Activated T-helper 2 cell treated with anti-CD3 and anti-CD28 coated beads, Interferon-gamma antibody, Interleukin-2, Interleukin-4, amounts not matched to agents 10 μg/mL and 5 μg/mL and 100 μg/mL, durations not matched to agents 14 hours and 24 hours and 36 hours (primary cell): ENCODE results near the gene NDUFA11. TPM values are rescaled to one million over a fixed set of nuclear protein-coding genes. Genes with fewer than 3 reads are reported as not detected.
"Not testable (repeated sequence)": the region's sequence is repeated elsewhere in the genome, so short reads cannot be mapped to it uniquely, and the experiment has no call there.

Source experiments
- DNase-seq: peaks from one replicate; pipeline ENCODE4 v3.0.0; 2021; ENCODE audit warnings: low spot score
- H3K27ac Mint-ChIP-seq: one replicate; pipeline ENCODE4 v1.8.0; 2021; ENCODE audit warnings: mixed read lengths
- H3K27me3 Mint-ChIP-seq: one replicate; pipeline ENCODE4 v1.8.0; 2021; ENCODE audit warnings: low read depth, mixed read lengths
- H3K36me3 Mint-ChIP-seq: one replicate; pipeline ENCODE4 v1.8.0; 2021; ENCODE audit warnings: low read depth, mixed read lengths
- H3K4me1 Mint-ChIP-seq: one replicate; pipeline ENCODE4 v1.8.0; 2021; ENCODE audit warnings: low read depth, mixed read lengths
- H3K4me3 Mint-ChIP-seq: one replicate; pipeline ENCODE4 v1.8.0; 2021; ENCODE audit warnings: low read depth, mild to moderate bottlenecking, moderate library complexity, mixed read lengths
- H3K9me3 Mint-ChIP-seq: one replicate; pipeline ENCODE4 v1.8.0; 2021; ENCODE audit warnings: mixed read lengths
- intact Hi-C: fragments of 100-400 bp; cut with micrococcal nuclease; formaldehyde crosslinking; loops from one replicate; pipeline ENCODE4 v1.15.1; 2023
- total RNA-seq: library from RNA; stranded (reverse); gene quantifications from 2 replicates; pipeline ENCODE4 v1.2.3, GENCODE V29; 2022

NDUFA11 gene
- total RNA-seq, 1 donor from 2014 or later = 230 TPM

DNA sequence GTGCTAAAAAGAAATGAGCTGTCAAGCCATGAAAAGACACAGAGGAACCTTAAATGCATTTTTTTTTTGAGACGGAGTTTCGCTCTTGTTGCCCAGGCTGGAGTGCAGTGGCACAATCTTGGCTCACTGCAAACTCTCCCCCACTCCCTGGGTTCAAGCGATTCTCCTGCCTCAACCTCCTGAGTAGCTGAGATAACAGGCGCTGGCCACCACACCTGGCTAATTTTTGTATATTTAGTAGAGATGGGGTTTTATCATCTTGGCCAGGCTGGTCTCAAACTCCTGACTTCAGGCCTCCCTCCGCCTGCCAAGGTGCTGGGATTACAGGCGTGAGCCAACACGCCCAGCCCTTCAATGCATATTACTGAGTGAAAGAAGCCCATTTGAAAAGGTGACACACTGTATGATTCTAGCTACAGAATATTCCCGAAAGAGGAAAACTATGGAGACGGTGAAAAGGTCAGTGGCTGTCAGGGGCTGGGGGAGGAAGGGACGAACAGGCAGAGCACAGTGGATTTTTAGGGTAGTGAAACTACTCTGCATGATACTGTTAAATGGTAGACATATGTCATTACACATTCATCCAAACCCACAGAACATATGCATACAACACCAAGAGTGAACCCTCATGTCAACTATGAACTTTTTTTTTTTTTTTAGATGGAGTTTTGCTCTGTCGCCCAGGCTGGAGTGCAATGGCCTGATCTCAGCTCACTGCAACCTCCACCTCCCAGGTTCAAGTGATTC lies 19.4 kb downstream of the NDUFA11 start:
- H3K27me3 Mint-ChIP-seq, H3K27ac Mint-ChIP-seq, H3K4me1 Mint-ChIP-seq, H3K9me3 Mint-ChIP-seq, intact Hi-C loops, DNase-seq, H3K4me3 Mint-ChIP-seq, H3K36me3 Mint-ChIP-seq: not testable (repeated sequence)

DNA sequence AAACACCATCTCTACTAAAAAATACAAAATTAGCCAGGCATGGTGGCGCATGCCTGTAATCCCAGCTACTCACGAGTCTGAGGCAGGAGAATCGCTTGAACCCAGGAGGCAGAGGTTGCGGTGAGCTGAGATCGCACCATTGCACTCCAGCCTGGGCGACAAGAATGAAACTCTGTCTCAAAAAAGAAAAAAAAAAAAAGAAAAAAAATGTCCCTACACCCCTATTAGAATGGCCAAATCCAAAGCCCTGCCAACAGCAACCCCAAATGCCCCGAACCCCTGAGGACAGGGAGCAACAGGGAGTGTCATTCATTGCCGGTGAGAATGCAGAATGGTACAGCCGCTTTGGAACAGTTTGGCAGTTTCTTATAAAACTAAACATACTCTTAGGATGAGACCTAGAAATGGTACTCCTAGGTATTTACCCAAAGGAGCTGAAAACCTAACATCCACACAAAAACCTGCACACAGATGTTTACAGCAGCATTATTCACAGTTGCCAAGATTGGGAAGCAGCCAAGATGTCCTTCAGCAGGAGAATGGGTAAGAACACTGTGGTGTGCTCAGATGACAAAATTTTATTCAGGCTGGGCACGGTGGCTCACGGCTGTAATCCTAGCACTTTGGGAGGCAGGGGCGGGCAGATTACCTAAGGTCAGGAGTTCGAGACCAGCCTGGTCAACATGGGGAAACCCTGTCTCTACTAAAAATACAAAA lies 20.3 kb downstream of the NDUFA11 start:
- H3K36me3 Mint-ChIP-seq, H3K9me3 Mint-ChIP-seq, H3K27me3 Mint-ChIP-seq, DNase-seq, intact Hi-C loops, H3K27ac Mint-ChIP-seq, H3K4me3 Mint-ChIP-seq, H3K4me1 Mint-ChIP-seq: not testable (repeated sequence)

DNA sequence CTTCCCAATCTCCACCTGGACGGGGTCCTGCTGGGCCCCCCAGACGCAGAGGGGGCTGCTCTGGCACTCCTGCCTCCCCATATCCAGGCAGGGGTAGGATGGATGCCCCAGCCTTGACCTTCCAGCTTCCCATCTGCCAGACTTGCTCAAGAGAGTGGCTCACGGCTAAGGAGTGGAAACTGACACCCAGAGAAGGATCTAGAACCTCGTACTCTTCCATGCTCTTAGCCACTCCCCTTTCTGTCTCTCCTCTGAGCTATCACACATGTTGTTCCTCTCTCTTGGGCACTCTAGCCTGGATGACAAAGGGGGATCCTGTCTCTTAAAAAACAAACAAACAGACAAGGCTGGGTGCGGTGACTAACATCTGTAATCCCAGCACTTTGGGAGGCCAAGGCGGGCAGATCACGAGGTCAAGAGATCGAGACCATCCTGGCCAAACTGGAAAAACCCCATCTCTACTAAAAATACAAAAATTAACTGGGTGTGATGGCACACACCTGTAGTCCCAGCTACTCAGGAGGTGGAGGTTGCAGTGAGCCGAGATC lies 21.1 kb downstream of the NDUFA11 start:
- Mint-ChIP-seq H3K27ac (no peak overlapping the region), H3K9me3 (no peaks in the 10 kb centered on the region), H3K4me3 (no peak overlapping the region), H3K36me3 (no peaks in the 10 kb centered on the region), H3K27me3 (peaks cover 4% of the 10 kb centered on the region), H3K4me1 (no peaks in the 10 kb centered on the region)
- intact Hi-C loops = no loop called here
- DNase-seq = no peak

DNA sequence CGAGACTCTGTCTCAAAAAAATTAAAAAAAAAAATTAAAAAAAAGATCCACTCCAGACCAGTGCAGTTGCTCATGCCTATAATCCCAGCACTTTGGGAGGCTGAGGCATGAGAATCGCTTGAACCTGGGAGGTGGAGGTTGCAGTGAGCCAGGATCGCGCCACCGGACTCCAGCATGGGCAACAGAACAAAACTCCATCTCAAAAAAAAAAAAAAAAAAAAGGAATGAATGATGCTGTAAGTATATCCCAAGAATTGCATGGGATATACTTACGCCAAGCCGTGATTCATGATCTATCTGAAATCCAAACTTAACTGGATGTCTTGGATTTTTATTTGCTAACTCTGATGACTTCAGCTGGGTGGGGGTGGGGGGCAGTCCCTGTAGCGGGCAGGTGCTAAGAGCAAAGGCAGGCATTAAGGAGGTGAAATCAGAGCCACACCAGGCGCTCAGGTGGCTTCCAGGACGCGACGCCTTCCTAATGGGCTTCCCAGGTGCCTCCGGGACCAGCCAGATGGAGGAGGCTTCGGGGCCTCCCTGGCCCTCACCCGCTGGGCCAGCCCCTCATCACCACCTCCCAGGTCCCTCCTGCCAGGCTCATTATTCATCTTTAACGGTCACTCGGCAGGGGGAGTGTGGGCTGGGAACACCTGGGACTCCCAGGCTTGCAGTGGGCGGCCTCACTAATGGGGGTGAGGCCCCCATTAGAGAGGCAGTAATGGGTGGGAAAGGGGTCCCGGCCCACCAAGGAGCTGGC lies 21.9 kb downstream of the NDUFA11 start:
- DNase-seq = no peak
- intact Hi-C loops = no loop called here
- Mint-ChIP-seq H3K4me3 (no peak overlapping the region), H3K27ac (no peak overlapping the region), H3K9me3 (no peaks in the 10 kb centered on the region), H3K4me1 (no peaks in the 10 kb centered on the region), H3K27me3 (peaks cover 4% of the 10 kb centered on the region), H3K36me3 (no peaks in the 10 kb centered on the region)

DNA sequence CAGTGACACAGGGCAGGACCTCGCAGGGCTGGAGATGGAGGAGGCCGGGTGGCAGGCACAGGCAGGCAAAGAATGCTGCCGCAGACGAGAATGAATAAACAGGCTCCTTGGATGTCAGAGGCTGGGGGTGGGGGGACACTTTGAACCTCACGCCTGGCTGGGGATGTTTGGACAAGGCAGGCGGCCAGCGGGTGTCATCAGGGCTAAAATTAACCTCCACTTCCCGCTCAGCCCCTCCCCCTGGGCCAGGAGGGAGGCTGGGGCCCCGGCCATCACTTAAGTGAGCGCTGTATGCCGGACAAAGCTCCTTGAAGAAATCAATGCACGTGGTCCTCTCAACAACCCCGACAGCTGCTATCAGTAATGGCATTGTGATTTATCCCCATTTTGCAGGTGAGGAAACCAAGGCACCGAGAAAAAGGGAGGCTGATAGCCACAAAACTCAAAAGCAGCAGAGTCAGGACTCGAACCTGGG lies 22.9 kb downstream of the NDUFA11 start:
- Mint-ChIP-seq H3K4me1 (no peaks in the 10 kb centered on the region), H3K27me3 (peaks cover 4% of the 10 kb centered on the region), H3K27ac (no peak overlapping the region), H3K9me3 (no peaks in the 10 kb centered on the region), H3K36me3 (no peaks in the 10 kb centered on the region), H3K4me3 (no peak overlapping the region)
- intact Hi-C loops = no loop called here
- no peak for DNase-seq

DNA sequence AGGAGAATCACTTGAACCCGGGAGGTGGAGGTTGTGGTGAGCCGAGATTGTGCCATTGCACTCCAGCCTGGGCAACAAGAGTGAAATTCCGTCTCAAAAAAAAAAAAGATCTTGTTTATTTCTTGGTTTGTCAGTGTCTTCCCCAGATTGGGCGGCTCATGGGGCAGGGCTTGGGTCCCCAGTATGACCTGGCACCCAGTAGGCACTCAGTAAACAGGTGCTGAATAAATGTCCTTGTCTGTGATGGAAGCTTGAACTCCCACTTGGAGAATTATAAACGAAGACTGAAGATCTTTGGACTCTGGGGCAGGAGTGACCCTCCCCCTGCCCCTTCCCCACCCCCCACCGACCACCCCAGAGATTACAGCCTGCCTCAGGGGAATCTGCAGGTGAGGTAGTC lies 23.4 kb downstream of the NDUFA11 start:
- Mint-ChIP-seq H3K4me1 (no peaks in the 10 kb centered on the region), H3K9me3 (no peaks in the 10 kb centered on the region), H3K27ac (no peak overlapping the region), H3K4me3 (no peak overlapping the region), H3K36me3 (no peaks in the 10 kb centered on the region), H3K27me3 (peaks cover 4% of the 10 kb centered on the region)
- no peak for DNase-seq
- intact Hi-C loops = no loop called here

DNA sequence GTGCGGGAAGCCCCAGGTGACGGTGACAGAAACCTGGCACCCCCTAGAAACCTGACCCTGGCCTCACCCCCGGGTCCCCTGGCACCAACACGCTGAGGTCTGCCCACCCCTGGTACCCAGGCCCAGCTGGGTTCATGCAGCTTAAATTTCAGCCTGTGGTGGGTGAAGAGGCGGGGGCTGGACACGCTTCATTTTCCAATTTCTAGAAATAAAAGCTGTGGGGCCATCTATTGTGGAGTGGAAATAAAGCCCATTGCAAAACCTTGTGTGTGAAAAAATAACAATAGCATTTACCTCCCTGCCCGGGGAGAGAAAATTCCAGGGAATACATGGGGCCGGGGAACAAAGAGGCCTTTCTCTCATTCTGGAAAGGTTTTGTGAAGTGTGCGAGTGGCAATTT lies 25.7 kb downstream of the NDUFA11 start:
- no peak for DNase-seq
- intact Hi-C loops = no loop called here
- Mint-ChIP-seq H3K4me1 (no peaks in the 10 kb centered on the region), H3K9me3 (no peaks in the 10 kb centered on the region), H3K4me3 (no peak overlapping the region), H3K27ac (no peak overlapping the region), H3K36me3 (no peaks in the 10 kb centered on the region), H3K27me3 (peaks cover 2% of the 10 kb centered on the region)

DNA sequence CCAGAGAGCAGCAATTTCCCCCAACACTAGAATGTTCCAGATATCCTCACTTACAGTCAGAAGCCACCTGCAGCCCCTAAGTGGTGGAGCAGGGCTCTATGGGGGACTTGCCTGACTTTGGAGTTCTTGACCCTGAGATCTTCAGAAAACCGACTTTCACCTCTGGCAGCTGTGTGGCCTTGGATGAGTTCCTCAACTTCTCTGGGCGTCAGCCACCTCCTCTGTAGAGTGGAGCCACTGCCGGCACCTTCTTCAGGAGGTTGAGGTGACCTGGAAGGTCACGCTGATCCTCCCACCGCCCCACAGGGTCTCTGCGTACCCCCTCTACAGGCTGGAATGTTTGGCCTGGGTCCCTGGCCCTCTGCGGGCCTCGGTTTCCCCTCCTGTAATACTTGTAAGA lies 26.2 kb downstream of the NDUFA11 start:
- Mint-ChIP-seq H3K9me3 (no peaks in the 10 kb centered on the region), H3K4me3 (no peak overlapping the region), H3K27me3 (peaks cover under 1% of the 10 kb centered on the region), H3K27ac (no peak overlapping the region), H3K36me3 (no peaks in the 10 kb centered on the region), H3K4me1 (no peaks in the 10 kb centered on the region)
- no peak for DNase-seq
- intact Hi-C loops = no loop called here

DNA sequence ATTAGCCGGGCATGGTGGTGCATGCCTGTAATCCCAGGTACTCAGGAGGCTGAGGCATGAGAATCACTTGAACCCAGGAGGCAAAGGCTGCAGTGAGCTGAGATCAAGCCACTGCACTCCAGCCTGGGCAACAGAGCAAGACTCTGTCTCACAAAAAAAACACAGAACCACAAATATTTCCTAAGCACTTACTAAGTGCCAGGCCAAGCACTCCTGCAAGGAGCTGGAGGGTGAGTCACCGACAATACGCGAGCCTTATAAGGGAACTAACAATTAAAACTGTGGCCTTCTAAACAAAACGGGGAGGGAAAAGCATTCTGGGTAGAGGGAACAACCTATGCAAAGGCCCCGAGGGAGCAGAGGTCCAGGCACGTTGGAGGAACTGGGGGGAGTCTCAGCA lies 29.1 kb downstream of the NDUFA11 start:
- H3K36me3 Mint-ChIP-seq, H3K27ac Mint-ChIP-seq, DNase-seq, H3K4me3 Mint-ChIP-seq, intact Hi-C loops, H3K9me3 Mint-ChIP-seq, H3K4me1 Mint-ChIP-seq, H3K27me3 Mint-ChIP-seq: not testable (repeated sequence)

DNA sequence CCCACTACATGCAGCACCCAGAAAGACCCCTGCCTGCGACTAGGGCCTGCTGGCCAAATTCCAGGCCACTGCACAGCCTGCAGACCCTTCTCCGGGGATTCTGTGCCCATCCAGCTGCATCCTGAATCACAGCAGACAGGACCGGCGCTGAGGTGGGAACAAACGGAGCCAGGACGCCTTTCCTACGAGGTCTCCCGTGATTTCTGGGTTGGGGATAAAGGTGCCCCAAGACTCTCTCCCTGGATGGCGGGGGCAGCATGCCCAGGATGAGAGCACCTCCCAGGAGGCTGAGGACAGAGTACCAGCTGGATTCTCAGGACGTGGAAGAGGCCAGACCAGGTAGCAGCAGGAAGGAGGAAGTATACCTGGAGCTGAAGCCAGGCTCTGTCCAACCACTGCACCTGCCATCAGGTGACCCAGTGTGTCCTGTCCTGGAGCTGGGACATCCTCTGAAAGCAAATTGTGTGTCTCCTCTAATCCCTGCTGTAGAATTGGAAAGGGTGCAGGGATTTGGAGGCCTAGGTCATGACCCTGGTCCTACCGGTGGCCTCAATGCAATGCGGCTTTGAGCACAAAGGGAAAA lies 29.9 kb downstream of the NDUFA11 start:
- Mint-ChIP-seq H3K4me1 (no peaks in the 10 kb centered on the region), H3K4me3 (no peak overlapping the region), H3K36me3 (no peaks in the 10 kb centered on the region), H3K27me3 (no peaks in the 10 kb centered on the region), H3K27ac (no peak overlapping the region), H3K9me3 (no peaks in the 10 kb centered on the region)
- no peak for DNase-seq
- intact Hi-C loops = no loop called here

DNA sequence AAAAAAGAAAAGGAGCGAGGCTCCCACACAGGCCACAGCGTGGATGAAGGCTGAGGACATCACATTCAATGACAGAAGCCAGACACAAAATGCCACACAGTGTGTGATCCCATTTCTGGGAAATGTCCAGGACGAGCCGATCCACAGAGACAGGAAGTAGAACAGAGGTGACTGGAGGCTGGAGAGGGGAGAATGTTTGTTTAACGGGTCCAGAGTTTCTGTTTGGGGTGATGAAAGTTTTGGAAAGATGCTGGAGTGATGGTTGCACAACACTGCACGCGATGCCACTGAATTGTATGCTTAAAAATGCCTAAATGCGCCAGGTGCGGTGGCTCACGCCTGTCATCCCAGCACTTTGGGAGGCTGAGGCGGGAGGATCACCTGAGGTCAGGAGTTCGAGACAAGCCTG lies 32.6 kb downstream of the NDUFA11 start:
- intact Hi-C loops = no loop called here
- H3K4me1 Mint-ChIP-seq = no peaks in the 10 kb centered on the region
- no peak for DNase-seq
- no peak overlapping the region for H3K4me3 Mint-ChIP-seq
- no peaks in the 10 kb centered on the region for H3K27me3 Mint-ChIP-seq
- H3K27ac Mint-ChIP-seq = no peak overlapping the region
- H3K9me3 Mint-ChIP-seq = no peaks in the 10 kb centered on the region
- H3K36me3 Mint-ChIP-seq = no peaks in the 10 kb centered on the region

DNA sequence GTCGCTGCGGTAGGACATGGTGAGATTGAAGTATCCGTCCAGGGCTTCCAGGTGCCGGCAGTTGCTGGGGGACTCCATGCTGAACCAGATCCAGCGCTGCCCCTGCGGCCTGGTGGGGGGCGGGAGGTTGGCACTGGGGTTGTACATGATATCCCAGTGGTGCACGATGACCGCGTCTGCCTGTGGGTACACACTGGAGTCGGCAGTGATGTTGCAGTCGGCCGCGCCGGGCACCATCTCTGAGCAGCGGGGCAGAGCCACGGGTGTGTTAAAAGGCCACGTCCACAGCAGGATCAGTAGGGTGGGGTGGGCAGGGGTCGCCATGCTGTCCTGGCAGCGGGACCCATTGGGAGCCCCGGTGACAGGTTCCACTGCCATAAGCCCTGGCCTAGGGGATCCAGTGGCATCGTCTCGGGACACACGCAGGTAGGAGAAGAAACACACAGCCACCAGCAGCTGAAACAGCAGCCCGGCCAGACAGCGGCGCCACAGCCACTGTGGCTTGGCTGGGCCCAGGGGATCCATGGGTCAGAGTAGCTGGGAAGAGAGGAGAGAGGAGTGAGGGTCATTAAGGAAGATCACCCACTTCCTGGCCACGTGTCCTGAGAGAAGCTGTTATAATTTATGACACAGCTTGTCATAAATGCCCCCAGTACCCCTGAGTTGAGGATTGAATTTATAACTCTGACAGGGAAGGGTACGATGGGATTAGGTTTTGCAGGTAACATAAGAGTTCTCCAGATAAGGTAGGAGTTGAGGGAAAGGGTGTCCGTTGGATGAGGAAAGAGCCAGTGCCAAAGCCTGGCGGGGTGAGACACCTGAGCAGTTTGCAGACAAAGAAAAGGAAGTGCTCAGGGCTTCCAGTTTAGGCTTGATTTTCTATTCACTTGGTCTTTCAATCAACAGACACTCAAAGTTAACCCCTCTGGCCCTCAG lies 36.1 kb downstream of the NDUFA11 start:
- intact Hi-C loops = no loop called here

More for the DNA sequence above, 36.1 kb downstream of the NDUFA11 start:
- no peak for DNase-seq
- Mint-ChIP-seq H3K9me3 (no peaks in the 10 kb centered on the region), H3K27me3 (no peaks in the 10 kb centered on the region), H3K36me3 (no peaks in the 10 kb centered on the region), H3K4me3 (no peak overlapping the region), H3K27ac (no peak overlapping the region), H3K4me1 (no peaks in the 10 kb centered on the region)
